Mesothelial cell of epicardium (in vitro differentiated cells): ENCODE data around the gene HMCN1. TPM values are rescaled to one million over a fixed set of nuclear protein-coding genes. Genes with fewer than 3 reads are reported as not detected.

Experiments used
- DNase-seq, 2 experiments: peaks; one replicate each; pipeline ENCODE4 v3.0.0; 2021; ENCODE audit warnings: low spot score in 2 of 2; ENCODE audit not compliant: unreplicated experiment in 2 of 2
- H3K27ac Mint-ChIP-seq: 2 replicates; pipeline ENCODE4 v1.8.0; 2021; ENCODE audit warnings: mixed read lengths
- H3K27me3 Mint-ChIP-seq: 2 replicates; pipeline ENCODE4 v1.8.0; 2021; ENCODE audit warnings: low read depth, mixed read lengths
- H3K36me3 Mint-ChIP-seq: 2 replicates; pipeline ENCODE4 v1.8.0; 2021; ENCODE audit warnings: mixed read lengths
- H3K4me1 Mint-ChIP-seq: 2 replicates; pipeline ENCODE4 v1.8.0; 2021; ENCODE audit warnings: mixed read lengths
- H3K4me3 Mint-ChIP-seq: 2 replicates; pipeline ENCODE4 v1.8.0; 2021; ENCODE audit warnings: mild to moderate bottlenecking, moderate library complexity, mixed read lengths
- H3K9me3 Mint-ChIP-seq: 2 replicates; pipeline ENCODE4 v1.8.0; 2021; ENCODE audit warnings: mixed read lengths
- total RNA-seq: library from RNA; stranded (reverse); gene quantifications from 3 replicates; pipeline ENCODE4 v1.2.1, GENCODE V29; 2021
- TF ChIP-seq, protein P1 (sequence below): fragments of 200-600 bp; sonication (generic); IDR thresholded peaks from one replicate; pipeline ENCODE4 v1.5.0; 2021; ENCODE audit warnings: antibody characterized with exemption; ENCODE audit not compliant: unreplicated experiment

HMCN1 gene
- total RNA-seq, 1 donor from 2014 or later: 48.8 TPM

DNA sequence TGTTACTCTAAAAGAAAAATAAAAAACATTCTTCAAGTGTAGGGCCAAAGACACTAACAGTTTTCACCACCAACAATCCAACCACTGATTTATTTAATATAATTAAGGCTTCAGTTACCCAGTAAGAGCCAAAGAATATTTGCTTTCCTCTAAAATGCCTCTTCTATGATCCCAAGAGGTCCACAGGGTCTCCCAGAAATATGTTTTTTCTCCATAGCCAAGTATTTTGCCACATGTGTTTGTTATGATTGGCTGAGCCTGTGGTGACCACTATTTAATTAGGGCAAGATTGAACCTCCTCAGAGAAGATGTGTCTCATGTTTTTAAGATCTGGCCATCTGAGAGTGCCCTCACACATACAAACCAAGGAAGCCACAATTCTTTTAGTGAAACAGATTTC lies 505.0 kb downstream of the HMCN1 start:
- TF ChIP-seq, protein P1, sequence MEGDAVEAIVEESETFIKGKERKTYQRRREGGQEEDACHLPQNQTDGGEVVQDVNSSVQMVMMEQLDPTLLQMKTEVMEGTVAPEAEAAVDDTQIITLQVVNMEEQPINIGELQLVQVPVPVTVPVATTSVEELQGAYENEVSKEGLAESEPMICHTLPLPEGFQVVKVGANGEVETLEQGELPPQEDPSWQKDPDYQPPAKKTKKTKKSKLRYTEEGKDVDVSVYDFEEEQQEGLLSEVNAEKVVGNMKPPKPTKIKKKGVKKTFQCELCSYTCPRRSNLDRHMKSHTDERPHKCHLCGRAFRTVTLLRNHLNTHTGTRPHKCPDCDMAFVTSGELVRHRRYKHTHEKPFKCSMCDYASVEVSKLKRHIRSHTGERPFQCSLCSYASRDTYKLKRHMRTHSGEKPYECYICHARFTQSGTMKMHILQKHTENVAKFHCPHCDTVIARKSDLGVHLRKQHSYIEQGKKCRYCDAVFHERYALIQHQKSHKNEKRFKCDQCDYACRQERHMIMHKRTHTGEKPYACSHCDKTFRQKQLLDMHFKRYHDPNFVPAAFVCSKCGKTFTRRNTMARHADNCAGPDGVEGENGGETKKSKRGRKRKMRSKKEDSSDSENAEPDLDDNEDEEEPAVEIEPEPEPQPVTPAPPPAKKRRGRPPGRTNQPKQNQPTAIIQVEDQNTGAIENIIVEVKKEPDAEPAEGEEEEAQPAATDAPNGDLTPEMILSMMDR: no peak
- peaks cover 6% of the 10 kb centered on the region for H3K9me3 Mint-ChIP-seq
- no peak overlapping the region for H3K4me3 Mint-ChIP-seq
- no peak overlapping the region for H3K27ac Mint-ChIP-seq
- no peak for DNase-seq
- no peaks in the 10 kb centered on the region for H3K4me1 Mint-ChIP-seq
- no peaks in the 10 kb centered on the region for H3K36me3 Mint-ChIP-seq
- H3K27me3 Mint-ChIP-seq: no peaks in the 10 kb centered on the region

DNA sequence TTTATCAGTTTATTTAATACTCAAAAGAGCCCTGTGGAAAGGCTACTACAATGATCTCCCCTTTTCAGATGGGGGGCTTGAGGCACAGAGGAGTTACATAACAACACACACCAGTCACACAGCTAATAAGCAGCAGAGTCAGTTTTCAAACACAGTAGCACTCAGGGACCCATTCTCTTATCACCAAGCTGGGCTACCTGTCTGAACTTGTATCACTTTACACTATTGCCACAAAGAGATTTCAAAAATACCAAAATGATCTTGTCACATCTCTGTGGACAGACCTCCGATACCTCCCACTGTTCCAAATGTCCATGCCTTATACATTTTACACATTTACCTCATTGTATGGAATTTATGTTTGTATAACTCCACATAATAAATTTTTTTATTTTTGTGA lies 506.2 kb downstream of the HMCN1 start:
- Mint-ChIP-seq H3K4me3 (no peak overlapping the region), H3K9me3 (peaks cover 6% of the 10 kb centered on the region), H3K36me3 (no peaks in the 10 kb centered on the region), H3K27ac (no peak overlapping the region), H3K27me3 (no peaks in the 10 kb centered on the region), H3K4me1 (no peaks in the 10 kb centered on the region)
- TF ChIP-seq, protein P1: no peak
- no peak for DNase-seq
